Endometrial microvascular endothelial cells (primary cell): ENCODE measurements around the gene CORO1C. TPM values are rescaled to one million over a fixed set of nuclear protein-coding genes. Genes with fewer than 3 reads are reported as not detected.
"Not testable (repeated sequence)": the region's sequence is repeated elsewhere in the genome, so short reads cannot be mapped to it uniquely, and the experiment has no call there.

Experiments
- in situ Hi-C: cut with HindIII; loops from 2 replicates; pipeline ENCODE4 v1.10.0; 2017; ENCODE audit warnings: low sequenced_read_pairs, low pct_unique_long_range_greater_than_20kb; ENCODE audit errors: inconsistent ontology term
- total RNA-seq: library from RNA; depleted of rRNA; stranded (reverse); fragments of >200 nt; gene quantifications from one replicate; pipeline ENCODE4 v1.2.3, GENCODE V29; 2015; ENCODE audit errors: inconsistent ontology term

The CORO1C gene
- total RNA-seq, 1 donor from 2014 or later: 178 TPM

DNA sequence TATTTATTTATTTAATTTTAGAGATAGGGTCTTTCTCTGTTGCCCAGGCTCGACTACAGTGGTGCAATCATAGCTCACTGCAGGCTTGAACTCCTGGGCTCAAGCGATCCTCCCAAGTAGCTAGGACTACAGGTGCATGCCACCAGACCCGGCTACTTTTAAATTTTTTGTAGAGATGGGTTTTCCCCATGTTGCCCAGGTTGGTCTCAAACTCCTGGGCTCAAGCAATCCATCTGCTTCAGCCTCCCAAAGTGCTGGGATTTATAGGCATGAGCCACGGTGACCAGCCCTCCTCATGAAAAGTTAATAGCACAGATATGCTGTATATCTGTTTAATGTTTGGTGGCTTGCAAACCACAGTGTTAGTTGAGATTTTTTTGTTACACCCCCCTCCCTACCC lies 100.1 kb downstream of the CORO1C start:
- in situ Hi-C loops: not testable (repeated sequence)

DNA sequence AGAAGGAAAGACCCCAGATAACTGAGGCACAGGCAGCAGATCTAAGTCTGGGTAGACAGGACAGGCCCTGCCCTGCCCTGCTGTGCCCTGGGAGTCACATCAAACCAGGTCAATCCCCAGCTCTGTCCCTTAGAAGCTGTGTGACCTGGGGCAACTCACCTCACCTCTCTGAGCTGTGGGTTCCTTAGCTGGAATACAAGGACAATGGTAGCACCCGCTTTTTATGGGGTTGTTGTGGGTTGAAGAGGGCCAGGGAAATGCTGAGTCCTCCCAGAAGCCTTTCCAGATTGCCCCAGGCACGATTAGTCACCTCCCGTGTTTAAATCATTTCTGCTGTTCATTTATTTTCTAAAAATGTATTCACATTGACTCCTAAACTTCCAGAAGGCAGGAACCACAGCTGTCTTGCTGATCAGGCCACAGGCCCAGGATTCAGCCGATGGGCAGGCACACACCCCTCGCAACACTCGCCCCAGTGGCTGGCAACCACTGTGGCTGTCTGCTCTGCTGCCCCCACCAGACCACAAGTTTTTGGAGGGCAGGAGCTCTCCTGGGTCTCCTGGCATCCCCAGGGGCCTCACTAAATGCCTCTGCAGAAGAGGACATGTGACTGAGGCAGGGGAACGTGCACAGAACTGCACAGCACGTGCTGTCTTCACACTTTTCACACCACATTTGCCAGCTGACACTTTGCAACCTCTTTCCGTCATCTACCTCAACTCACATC lies 100.7 kb downstream of the CORO1C start:
- in situ Hi-C loops: no loop called here

DNA sequence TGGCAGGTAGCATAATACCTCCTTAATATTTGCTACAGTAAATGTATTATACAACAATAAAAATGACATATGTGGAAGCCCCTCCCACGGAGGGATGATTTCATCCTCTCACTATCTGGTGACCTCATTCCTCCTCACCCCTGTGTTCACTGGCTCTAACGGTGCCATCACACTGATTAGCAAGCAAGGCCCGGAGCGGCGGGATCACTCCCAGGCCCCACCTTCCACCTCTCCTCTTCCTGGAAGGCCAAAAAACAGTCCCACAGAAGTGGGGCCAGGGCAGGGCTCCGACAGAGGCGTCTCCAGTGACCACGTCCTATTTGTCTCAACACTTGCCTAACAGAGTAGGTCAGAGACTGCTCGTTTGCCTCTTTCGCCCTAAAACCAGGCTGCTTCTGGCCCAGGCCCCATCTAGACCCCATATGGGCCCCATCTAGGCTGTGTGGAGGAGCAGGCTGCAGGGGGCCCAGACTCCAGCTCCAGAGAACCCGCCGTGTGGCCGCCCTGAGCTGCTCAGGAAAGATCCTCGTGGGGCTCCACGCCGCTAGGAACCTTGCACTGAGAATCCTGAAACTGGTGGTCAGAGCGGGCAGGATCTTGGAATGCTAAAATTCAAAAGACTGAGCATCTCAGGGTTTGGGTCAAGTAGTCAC lies 101.4 kb downstream of the CORO1C start:
- in situ Hi-C loops: no loop called here

DNA sequence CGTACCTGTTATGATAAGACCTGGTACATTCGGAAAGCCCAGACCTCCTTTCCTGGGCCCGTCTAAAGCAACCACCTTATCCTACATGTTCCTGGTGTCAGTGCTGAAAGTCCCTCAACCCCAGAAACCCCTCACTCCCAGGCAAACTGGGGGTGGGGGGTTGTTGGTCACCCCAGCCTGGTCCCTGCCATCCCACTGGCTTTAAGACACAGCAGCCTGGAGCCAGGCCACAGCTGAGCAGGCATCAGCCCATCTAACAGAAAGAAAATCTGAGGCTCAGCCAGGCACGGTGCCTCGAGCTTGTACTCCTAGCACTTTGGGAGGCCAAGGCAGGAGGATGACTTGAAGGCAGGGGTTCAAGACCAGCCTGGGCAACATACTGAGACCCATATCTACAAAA lies 102.2 kb downstream of the CORO1C start:
- in situ Hi-C loops: no loop called here

DNA sequence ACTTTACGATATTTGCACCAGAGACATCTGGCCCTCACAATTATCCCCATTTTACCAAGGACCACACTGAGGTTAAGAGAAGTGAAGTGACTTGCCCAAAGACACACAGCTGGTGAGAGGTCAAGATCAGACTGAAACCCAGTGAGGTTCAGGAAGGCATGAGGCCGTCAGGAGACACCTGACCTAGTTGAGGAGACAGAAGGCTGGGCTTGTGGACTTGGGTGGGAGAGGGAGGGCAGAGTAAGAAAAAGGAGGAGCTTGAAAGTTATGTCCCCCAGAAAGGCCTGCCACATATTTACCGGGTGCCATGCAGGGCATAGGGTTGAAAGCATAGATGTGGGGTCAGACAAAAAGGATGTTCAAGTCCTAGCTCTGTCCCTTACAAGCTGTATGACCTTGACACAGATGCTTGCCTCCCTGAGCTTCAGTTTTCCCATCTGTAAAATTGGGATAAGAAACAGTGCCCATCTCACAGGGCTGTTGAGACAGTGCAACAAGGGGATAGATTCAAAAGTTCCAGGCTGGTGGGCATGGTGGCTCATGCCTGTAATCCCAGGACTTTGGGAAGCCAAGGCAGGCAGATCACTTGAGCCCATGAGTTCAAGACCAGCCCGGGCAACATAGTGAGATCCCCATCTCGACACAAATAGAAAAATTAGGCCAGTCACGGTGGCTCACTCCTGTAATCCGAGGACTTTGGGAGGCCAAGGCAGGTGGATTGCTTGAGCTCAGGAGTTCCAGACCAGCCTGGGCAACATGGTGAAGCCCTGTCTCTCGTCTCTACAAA lies 104.0 kb downstream of the CORO1C start:
- in situ Hi-C loops: no loop called here

DNA sequence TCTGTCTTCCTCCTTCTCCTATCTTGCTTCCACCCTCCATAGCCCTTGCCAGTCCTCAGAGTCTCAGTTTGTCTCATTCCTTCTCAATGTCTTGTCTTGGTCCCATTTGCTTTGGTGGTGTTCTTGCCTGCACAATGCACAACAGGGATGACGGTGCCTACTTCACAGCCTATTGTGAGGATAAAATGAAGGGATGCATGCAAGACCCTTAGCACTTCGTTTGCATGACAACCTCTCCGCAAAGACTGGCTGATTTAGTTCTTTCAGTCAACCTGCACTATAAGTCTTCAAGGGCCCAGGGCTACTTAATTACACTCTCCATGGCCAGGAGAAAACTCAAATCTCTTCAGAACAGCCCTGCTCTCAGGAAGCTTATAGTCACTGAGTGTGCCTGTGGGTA lies 106.1 kb downstream of the CORO1C start:
- in situ Hi-C loops: no loop called here

DNA sequence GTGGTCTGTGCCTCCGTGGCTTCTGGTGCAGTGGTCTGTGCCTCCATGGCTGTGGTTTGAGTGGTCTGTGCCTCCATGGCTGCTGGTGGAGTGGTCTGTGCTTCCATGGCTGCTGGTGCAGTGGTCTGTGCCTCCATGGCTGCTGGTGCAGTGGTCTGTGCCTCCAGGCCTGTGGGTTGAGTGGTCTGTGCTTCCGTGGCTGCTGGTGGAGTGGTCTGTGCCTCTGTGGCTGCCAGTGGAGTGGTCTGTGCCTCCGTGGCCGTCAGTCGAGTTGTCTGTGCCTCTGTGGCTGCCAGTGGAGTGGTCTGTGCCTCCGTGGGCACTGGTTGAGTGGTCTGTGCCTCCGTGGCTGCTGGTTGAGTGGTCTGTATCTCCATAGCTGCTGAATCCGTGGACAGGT lies 107.7 kb downstream of the CORO1C start:
- in situ Hi-C loops: no loop called here

DNA sequence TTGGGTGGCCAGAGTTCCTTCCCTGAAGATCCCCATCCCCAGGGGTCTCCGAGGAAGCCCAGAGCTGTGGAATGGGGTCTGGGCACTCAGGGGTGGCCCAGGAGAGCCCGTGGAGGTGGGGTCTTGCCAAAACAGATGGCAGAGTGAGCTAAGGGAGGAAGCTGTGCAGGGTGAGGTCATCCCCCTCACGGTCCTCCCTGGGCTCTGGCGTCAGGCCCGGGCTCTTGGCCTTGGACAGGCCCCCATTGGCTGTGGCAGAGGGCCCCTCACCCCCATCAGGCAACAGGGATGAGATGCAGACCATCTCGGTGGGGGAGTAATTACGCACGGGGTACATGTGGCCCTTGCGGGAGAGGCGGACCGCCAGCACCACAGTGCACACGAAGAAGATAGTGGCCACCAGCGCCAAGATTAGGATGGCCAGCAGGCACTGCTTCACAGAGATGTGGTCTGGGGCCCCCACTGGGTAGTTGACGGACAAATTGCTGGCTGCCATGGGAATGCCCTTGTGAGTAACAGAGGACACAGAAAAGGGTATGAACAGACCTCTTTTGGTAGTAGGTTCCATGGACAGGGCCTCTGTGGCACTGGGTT lies 108.3 kb downstream of the CORO1C start:
- in situ Hi-C loops: no loop called here

DNA sequence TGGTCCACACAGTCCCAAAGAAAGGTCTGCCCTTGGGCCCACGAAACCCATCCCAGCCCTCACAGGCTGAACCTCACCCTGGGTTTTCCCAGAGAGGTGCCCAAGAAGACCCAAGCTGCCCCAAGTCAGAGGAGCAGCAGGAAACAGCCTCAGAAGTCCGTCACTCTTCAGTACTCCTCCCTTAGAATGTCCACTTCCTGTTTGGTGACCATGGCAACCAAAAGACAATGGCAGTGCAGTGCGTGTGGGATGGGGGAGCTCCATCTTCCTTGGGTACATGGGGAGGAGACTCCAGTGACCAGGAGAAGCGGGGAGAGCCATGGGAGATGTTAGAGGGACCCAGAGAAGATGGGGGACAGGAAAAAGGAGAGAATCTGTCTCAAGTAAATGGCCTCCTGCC lies 108.9 kb downstream of the CORO1C start:
- in situ Hi-C loops: no loop called here

DNA sequence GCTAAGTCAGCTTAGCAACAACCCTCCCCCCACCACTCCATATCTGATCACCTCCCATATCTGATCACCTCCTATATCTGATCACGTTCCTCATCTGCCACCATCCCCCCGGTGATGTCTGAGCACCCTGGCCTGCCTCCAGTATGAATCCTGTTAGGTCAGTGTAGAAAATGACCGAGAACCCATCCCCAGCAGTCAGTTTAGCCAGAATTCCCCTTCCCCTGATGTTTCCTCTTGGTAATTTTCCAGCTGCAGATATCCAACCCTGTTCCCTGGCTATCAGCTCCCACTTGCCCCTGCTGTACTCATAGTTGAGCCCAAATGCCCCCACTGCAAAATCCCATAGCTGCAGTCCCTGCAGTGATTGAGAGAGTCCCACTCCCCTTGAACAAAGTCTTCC lies 110.2 kb downstream of the CORO1C start:
- in situ Hi-C loops: no loop called here

DNA sequence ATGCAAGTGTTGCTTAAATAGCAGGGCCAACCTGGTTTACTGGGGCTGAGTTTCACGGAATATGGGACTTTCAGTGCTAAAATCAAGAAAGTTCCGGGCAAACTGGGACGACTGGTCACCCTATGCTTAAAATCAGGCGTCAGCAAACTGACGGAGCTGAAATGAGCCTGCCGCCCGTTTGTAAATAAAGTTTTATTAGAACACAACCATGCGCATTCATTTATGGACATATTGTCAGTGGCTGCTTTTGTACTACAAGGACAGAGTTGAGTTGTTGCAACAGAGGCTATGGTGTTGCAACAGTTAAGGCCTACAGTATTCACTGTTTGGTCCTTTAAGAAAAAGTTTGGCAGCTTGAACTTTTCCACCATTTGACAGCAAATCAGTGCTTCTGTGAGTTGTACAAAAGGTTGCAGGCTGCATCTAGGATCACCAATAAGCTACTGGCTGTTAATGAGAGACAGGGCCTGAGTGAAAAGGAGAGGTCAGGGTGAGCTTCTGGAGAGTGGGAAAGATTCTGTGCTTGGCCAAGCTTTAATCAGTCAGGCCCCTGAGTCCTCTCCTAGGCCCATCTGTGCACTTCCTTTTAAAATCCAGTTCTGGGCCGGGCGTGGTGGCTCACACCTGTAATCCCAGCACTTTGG lies 111.0 kb downstream of the CORO1C start:
- in situ Hi-C loops: no loop called here

DNA sequence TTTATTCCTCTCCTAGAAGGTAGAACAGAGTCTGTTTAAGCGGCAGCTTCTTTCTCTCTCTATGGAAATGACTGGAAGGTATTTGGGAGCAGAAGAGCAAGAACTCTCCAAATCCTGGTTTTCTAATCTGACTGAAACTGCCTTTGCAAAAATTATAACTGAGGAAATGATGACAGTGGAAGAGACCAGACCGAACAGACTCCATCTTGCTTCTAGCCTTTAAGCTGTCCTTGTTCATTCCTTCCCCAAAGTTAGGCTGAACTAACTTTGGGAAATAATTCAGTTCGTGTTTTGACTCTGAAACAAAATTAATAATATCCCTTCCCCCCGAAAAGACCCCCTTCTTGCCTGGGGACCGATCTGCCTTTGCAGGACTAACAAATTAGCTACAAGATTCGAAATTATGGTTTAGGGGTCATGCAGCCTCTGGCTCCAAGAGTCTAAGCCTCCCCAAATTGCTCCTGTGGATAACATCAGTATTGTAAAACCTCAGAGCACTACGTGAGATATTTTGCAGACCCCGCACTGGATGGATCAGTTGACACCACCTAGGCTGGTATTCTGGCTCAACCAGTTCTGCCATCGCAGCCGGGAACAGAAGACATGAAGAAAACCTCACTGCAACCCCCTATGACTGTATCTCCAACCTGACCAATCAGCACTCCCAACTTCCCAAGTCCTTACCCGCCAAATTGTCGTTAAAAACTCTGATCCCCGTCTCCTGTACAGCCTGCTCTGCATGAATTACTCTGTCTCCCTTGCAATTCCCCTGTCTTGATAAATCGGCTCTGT lies 111.8 kb downstream of the CORO1C start:
- in situ Hi-C loops: no loop called here

DNA sequence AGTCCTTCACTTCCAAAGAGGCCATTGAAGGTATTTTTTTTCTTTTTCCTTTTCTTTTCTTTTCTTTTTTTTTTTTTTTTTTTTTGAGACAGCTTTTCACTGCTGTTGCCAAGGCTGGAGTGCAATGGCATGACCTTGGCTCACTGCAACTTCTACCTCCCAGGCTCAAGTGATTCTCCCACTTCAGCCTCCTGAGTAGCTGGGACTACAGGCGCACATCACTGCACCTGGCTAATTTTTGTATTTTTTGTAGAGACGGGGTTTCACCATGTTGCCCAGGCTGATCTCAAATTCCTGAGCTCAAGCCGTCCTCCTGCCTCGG lies 112.4 kb downstream of the CORO1C start:
- in situ Hi-C loops: not testable (repeated sequence)

DNA sequence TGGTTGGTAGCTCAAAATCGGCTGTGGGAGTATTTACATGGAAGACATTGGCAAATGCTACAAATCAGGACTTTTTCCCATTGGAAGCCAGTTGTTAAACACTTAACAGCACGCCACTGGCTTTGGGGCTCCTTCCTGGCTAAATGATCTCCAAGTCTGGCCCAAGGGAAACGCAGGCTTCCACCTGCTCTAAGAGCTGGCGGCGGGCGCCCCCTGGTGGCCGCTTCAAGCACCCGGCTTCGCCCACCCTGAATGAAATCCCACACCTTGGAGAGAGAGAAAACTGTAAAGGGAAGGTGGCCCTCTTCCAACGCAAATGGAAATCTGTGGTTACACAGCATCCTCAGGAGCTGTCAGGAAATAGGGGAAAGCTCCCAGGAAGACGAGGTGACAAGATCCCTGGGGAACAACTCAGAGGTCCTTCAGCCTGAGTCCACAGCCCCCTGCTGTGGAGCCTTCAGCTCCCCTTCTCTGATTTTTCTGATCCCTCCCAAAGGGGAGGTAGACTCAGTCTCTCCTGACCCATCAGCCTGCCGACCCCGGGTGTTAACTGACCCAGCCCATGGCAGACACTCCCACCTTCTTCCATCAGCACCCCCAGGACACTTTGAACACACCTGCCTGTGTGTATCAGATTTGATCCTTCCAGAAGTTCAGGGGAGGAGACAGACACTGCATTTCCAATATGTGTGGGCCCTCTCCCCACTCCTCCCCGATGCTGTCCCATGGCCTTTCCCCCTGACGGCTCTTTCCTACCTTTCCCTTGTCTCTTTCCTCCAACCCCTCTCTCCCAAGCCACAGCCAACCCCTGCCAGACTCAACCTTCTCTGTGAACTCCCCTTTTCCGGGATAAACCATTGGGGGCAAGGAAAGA lies 113.0 kb downstream of the CORO1C start:
- in situ Hi-C loops: no loop called here

DNA sequence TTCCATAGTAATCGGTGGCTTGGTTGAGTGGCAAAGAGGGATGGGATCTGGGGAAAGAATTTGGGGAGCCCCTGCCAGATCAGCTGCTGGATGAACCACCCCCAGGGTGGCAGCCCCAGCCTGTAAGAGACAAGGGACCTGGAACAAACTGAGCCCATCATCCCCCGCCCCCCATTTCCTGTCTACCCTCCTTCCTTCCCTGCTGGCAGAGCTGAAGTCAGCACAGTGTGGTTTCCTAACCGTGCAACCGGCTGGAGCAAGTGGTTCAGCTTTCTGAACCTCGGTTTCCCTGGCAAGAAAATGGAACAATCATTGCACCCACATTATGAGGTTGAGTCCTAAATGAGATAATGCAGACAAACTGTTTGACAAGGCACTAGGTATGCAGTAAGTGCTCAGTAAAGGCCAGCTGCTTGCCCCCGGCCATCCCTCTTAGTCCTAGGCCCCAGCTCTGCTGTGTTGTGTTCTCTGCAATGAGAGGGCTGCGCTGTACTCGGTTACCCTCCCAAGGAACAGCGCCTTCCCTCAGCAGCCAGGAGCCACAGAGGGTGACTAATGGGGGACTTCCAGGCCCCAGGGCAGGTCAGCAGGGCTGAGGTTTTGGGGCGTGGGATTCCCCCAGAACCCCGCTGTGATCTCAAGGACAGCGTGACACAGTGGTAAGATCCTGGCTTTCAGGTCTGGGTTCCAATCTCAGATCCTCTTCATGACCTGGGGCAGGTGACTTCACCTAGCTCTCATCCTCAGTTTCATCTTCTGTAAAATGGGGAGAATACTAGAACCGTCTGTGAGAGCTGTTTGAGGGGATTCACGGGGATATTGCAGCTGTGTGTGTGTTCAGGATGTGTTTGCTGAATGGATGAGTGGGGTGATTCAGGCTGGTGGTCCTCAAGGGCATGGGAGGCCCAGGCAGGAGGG lies 114.1 kb downstream of the CORO1C start:
- in situ Hi-C loops: no loop called here

DNA sequence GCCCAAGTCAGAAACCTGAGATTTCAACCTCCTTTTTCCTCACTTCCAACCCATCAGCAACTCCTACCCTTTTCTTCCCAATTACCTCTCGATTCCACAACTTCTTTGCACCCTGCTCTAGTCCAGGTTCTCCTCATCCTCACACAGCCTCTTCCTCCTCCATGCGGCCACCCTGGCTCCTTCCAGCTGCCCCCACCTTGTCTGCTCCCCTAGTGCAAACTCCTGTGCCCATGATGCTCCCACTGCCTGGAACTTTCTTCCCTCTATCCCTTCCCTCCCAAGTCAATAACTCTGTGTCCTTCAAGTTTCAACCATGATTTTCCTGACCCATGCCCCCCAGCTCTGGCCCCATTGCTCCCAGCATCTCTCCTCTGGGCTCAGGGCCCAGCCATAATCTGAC lies 115.0 kb downstream of the CORO1C start:
- in situ Hi-C loops: no loop called here

DNA sequence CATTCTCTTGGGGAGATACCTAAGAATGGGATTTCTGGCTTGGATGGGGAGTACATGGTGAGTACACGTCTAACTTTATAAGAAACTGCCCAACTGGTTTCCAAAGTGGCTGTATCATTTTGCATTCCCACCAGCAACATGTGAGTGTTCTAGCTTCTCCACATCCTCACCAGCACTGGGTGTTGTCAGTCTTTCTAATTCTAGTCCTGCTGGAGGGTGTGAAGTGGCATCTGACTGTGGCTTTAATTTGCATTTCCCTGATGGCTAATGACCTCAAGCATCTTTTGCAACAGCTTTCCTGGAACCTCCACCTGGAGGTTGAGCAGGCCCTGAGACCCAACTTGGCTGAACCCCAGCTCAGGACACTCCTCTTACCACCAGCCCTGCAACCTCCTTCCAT lies 115.4 kb downstream of the CORO1C start:
- in situ Hi-C loops: no loop called here
